ENCODE measurements around the gene CDH13. TPM values are rescaled to one million over a fixed set of nuclear protein-coding genes. Genes with fewer than 3 reads are reported as not detected.

CDH13 gene
- total and polyA plus RNA-seq, 2 of the 8 experiments (the other 6 are each of a cell fraction or from before 2014, with no cell fraction given) = 2.3 to 2.4 TPM

GRCh38 chr16:83490073-83490472, 863.3 kb downstream of the CDH13 start (continued):
- TF ChIP-seq YY1 (IDR thresholded peaks at IDR 0.05; ENCODE audit: low read depth, low read length) (no peak), BCL11A (IDR thresholded peaks at IDR 0.05; ENCODE audit: low read depth in 2 of 2, low read length in 2 of 2) (no peak), RFX5 (IDR thresholded peaks at IDR 0.05; ENCODE audit: borderline replicate concordance, low read depth, low read length) (no peak)
